PC-9 (cell line): ENCODE measurements around the gene MYO15B.

Experiments
- CTCF ChIP-seq: fragments of 200-600 bp; sonication (generic); conservative IDR thresholded peaks from 2 replicates; pipeline ENCODE4 v1.6.1; 2017; ENCODE audit warnings: mixed run types, antibody characterized with exemption, mild to moderate bottlenecking, moderate library complexity
- EZH2 ChIP-seq: fragments of 200-600 bp; sonication (generic); IDR thresholded peaks from 2 replicates; pipeline ENCODE4 v1.8.0; 2017; ENCODE audit warnings: antibody characterized with exemption, low read depth

DNA sequence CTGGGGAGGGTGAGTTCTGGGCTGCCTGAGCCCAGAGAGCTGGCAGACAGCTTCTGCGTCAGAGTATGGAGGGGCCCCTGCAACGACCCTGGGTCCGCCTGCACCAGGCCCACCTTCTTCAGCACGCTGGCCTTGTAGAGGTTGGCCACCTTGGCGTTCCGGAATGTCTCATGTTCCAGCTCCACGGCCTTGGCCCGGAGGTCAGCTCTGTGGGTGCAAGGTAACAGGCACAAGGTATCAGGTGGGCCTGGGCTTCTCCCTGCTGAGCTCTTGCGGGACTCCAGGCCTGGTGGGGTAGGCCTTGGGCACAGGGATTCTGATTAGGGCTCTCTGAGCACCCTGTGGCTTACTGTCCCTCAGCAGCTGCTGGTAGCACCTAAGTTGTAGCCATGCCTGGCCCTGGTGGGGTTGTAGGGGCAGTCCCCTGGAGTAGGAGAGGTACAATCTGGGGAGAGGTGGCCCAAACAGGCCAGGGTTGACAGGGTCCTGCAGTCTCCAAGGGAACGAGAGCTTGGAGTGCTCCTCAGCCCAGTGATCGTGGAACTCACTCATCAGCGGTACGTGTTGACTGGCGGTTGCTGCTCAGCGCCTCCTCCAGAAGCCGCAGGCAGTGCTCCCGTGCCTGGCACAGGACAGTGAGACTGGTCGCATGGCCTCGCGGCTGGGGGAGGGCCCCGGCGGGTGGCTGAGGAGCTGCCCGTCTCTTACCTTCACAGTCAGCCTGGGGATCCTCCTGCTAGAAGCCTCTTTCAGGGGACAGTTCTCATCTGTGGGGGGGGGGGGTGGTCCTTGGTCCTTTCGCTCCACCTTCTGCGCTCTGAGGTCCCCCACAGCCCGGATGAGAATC is 42.7 kb downstream of the MYO15B start:
- TF ChIP-seq EZH2 (no peak), CTCF (no peak)
